DOHH2 (cell line): ENCODE measurements around the gene ARL14.

Source experiments
- H3F3A ChIP-seq: fragments of 200-600 bp; sonication (generic), shearing (Covaris generic); 2 replicates; pipeline ENCODE4 v1.6.0; 2016; ENCODE audit warnings: antibody characterized with exemption, mild to moderate bottlenecking; ENCODE audit not compliant: control insufficient read depth, insufficient read depth
- H3K27ac ChIP-seq: fragments of 200-600 bp; sonication (generic); 2 replicates; pipeline ENCODE4 v1.5.1; 2014; ENCODE audit warnings: low read depth, mild to moderate bottlenecking, low read length, moderate library complexity
- H3K27me3 ChIP-seq: fragments of 200-600 bp; sonication (generic); 2 replicates; pipeline ENCODE4 v1.6.1; 2014; ENCODE audit warnings: mild to moderate bottlenecking, low read length, mixed read lengths; ENCODE audit not compliant: control insufficient read depth
- H3K36me3 ChIP-seq: fragments of 200-600 bp; sonication (generic); 2 replicates; pipeline ENCODE4 v1.6.1; 2014; ENCODE audit warnings: mild to moderate bottlenecking, low read length, moderate library complexity, mixed read lengths; ENCODE audit not compliant: control insufficient read depth
- H3K4me1 ChIP-seq: fragments of 200-600 bp; sonication (generic); 2 replicates; pipeline ENCODE4 v1.6.1; 2014; ENCODE audit warnings: mild to moderate bottlenecking, low read length, mixed read lengths; ENCODE audit not compliant: control insufficient read depth
- H3K4me2 ChIP-seq: fragments of 200-600 bp; sonication (generic); 2 replicates; pipeline ENCODE4 v1.6.0; 2014; ENCODE audit warnings: mild to moderate bottlenecking, low read length, moderate library complexity
- H3K4me3 ChIP-seq: fragments of 200-600 bp; sonication (generic); 2 replicates; pipeline ENCODE4 v1.5.1; 2014; ENCODE audit warnings: mild to moderate bottlenecking, low read length, mixed read lengths
- H3K79me2 ChIP-seq: fragments of 200-600 bp; sonication (generic); 2 replicates; pipeline ENCODE4 v1.6.1; 2014; ENCODE audit warnings: mild to moderate bottlenecking, low read length, mixed read lengths; ENCODE audit not compliant: control insufficient read depth
- H3K9me2 ChIP-seq: fragments of 200-600 bp; sonication (generic); replicated peaks from 2 replicates; pipeline ENCODE4 v1.6.1; 2014; ENCODE audit warnings: mild to moderate bottlenecking, low read length, mixed read lengths; ENCODE audit not compliant: control insufficient read depth
- H3K9me3 ChIP-seq: fragments of 200-600 bp; sonication (generic); 2 replicates; pipeline ENCODE4 v1.6.1; 2014; ENCODE audit warnings: antibody characterized with exemption, low read length, mixed read lengths; ENCODE audit not compliant: control insufficient read depth, insufficient read depth
- H4K20me1 ChIP-seq: fragments of 200-600 bp; sonication (generic); 2 replicates; pipeline ENCODE4 v1.6.0; 2014; ENCODE audit warnings: low read depth, mild to moderate bottlenecking, antibody characterized with exemption, low read length, moderate library complexity; ENCODE audit not compliant: control insufficient read depth, insufficient read depth
- EZH2phosphoT487 ChIP-seq: fragments of 200-600 bp; sonication (generic); IDR thresholded peaks from 2 replicates; pipeline ENCODE4 v1.6.1; 2017; ENCODE audit warnings: borderline replicate concordance, mild to moderate bottlenecking, antibody characterized with exemption, low read length, moderate library complexity, mixed read lengths
- TF ChIP-seq, protein P1 (sequence below): fragments of 200-600 bp; sonication (generic); IDR thresholded peaks from one replicate; pipeline ENCODE4 v1.5.1; 2014; ENCODE audit warnings: antibody characterized with exemption, mild to moderate bottlenecking, low read depth, low read length; ENCODE audit not compliant: poor library complexity, severe bottlenecking

ARL14 gene

GRCh38 chr3:160648701-160649100 lies 28.3 kb upstream of the ARL14 start:
- Histone ChIP-seq H4K20me1 (no peaks in the 10 kb centered on the region), H3F3A (no peaks in the 10 kb centered on the region), H3K4me1 (no peaks in the 10 kb centered on the region), H3K9me2 (no peaks in the 10 kb centered on the region), H3K36me3 (no peaks in the 10 kb centered on the region), H3K79me2 (no peaks in the 10 kb centered on the region), H3K27ac (no peak overlapping the region), H3K27me3 (peaks cover 14% of the 10 kb centered on the region; the same call in 1 of the 2 replicates), H3K9me3 (no peaks in the 10 kb centered on the region), H3K4me3 (no peak overlapping the region), H3K4me2 (no peak overlapping the region)
- no peak for TF ChIP-seq EZH2phosphoT487
- TF ChIP-seq, protein P1, sequence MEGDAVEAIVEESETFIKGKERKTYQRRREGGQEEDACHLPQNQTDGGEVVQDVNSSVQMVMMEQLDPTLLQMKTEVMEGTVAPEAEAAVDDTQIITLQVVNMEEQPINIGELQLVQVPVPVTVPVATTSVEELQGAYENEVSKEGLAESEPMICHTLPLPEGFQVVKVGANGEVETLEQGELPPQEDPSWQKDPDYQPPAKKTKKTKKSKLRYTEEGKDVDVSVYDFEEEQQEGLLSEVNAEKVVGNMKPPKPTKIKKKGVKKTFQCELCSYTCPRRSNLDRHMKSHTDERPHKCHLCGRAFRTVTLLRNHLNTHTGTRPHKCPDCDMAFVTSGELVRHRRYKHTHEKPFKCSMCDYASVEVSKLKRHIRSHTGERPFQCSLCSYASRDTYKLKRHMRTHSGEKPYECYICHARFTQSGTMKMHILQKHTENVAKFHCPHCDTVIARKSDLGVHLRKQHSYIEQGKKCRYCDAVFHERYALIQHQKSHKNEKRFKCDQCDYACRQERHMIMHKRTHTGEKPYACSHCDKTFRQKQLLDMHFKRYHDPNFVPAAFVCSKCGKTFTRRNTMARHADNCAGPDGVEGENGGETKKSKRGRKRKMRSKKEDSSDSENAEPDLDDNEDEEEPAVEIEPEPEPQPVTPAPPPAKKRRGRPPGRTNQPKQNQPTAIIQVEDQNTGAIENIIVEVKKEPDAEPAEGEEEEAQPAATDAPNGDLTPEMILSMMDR, result no peak

GRCh38 chr3:160649596-160649995 lies 27.4 kb upstream of the ARL14 start:
- TF ChIP-seq, protein P1, result no peak
- no peak for TF ChIP-seq EZH2phosphoT487
- Histone ChIP-seq H3K9me2 (no peaks in the 10 kb centered on the region), H3K27me3 (peaks cover 14% of the 10 kb centered on the region; the same call in 1 of the 2 replicates), H3K27ac (no peak overlapping the region), H3K36me3 (no peaks in the 10 kb centered on the region), H3K4me2 (no peak overlapping the region), H3K4me3 (no peak overlapping the region), H3K4me1 (no peaks in the 10 kb centered on the region), H3K9me3 (no peaks in the 10 kb centered on the region), H3F3A (no peaks in the 10 kb centered on the region), H4K20me1 (no peaks in the 10 kb centered on the region), H3K79me2 (no peaks in the 10 kb centered on the region)

DNA sequence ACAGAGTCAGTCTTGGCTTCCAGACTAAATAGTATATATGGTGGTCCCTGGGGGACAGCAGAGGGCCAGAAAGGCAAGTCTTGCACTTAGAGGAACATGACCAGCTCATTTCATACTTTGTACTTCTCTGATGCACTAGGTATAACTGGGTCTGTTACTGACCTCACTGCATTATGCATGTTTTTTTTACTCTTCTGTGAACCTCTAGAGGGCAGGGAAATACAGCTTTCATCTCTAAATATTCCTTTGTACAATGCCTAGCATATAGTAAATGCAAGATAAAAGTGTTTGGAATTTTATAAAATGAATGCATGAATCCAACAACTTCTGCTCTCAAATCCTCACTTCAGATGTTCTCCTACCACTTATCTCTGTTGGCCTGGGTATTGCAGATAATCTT lies 23.4 kb upstream of the ARL14 start:
- H3K4me1 ChIP-seq, result no peaks in the 10 kb centered on the region

More for the DNA sequence above, 23.4 kb upstream of the ARL14 start:
- Histone ChIP-seq H3K27ac (no peak overlapping the region), H3K9me2 (no peaks in the 10 kb centered on the region), H3K27me3 (peaks cover 9% of the 10 kb centered on the region; the same call in 1 of the 2 replicates), H3F3A (no peaks in the 10 kb centered on the region), H3K4me2 (no peak overlapping the region), H3K79me2 (no peaks in the 10 kb centered on the region), H4K20me1 (no peaks in the 10 kb centered on the region), H3K36me3 (no peaks in the 10 kb centered on the region), H3K9me3 (no peaks in the 10 kb centered on the region), H3K4me3 (no peak overlapping the region)
- no peak for TF ChIP-seq EZH2phosphoT487
- TF ChIP-seq, protein P1, result no peak
